Inflammatory macrophage (primary cell): ENCODE data around the gene HDAC8.
"Not testable (repeated sequence)": the region's sequence is repeated elsewhere in the genome, so short reads cannot be mapped to it uniquely, and the experiment has no call there.

ENCODE experiments used
- DNase-seq, 2 donors: peaks; one replicate each; pipeline ENCODE4 v3.0.0-alpha.2; 2020 to 2022
- total RNA-seq, 18 experiments: gene quantifications; one replicate each; lab custom pipeline; 2026; ENCODE audit warnings: mixed read lengths in 6 of 18, inconsistent platforms in 2 of 18; lab: John Stamatoyannopoulos, UW

HDAC8 gene
- 4.1 to 14.0 (median 7.7) reads per million in 18 experiments for total RNA-seq

GRCh38 chrX:72572248-72573157, at the start of gene HDAC8:
TSS of gene HDAC8 (minus strand) at chrX:72572843. CDS start at chrX:72572761, 82 bp downstream.
- peak; percentile 73 for DNase-seq

- DNase-seq, result no peak
Measured at GRCh38 chrX:72621625-72622485, 49.2 kb upstream of the HDAC8 start.

- no peak for DNase-seq
Measured at GRCh38 chrX:72621163-72621562, 48.5 kb upstream of the HDAC8 start.

- DNase-seq, result peak in 1 of 2 donors; percentile 48
Measured at GRCh38 chrX:72620550-72621145, 48.0 kb upstream of the HDAC8 start.

- DNase-seq, result no peak
Measured at GRCh38 chrX:72609313-72609712, 36.7 kb upstream of the HDAC8 start.

GRCh38 chrX:72604705-72605104, 32.1 kb upstream of the HDAC8 start:
- DNase-seq, result no peak

- DNase-seq, result no peak
Measured at GRCh38 chrX:72604112-72604511, 31.5 kb upstream of the HDAC8 start.

- DNase-seq, result not testable (repeated sequence)
Measured at GRCh38 chrX:72591038-72591437, 18.4 kb upstream of the HDAC8 start.

- no peak for DNase-seq
Measured at GRCh38 chrX:72584163-72584562, 11.5 kb upstream of the HDAC8 start.

- peak; percentile 52 to 58 for DNase-seq
Measured at GRCh38 chrX:72576141-72576894, 3.7 kb upstream of the HDAC8 start.

GRCh38 chrX:72573158-72573511, 492 bp upstream of the HDAC8 start:
- no peak for DNase-seq

GRCh38 chrX:72569786-72570185, 2.9 kb downstream of the HDAC8 start:
- DNase-seq, result no peak

GRCh38 chrX:72568406-72569092, 4.1 kb downstream of the HDAC8 start:
- no peak for DNase-seq

- no peak for DNase-seq
Measured at GRCh38 chrX:72566448-72566847, 6.2 kb downstream of the HDAC8 start.

GRCh38 chrX:72559655-72560054, 13.0 kb downstream of the HDAC8 start:
- not testable (repeated sequence) for DNase-seq

GRCh38 chrX:72554448-72555140, 18.0 kb downstream of the HDAC8 start:
- no peak for DNase-seq

- DNase-seq, result not testable (repeated sequence)
Measured at GRCh38 chrX:72552443-72552842, 20.2 kb downstream of the HDAC8 start.

- no peak for DNase-seq
Measured at GRCh38 chrX:72545990-72546389, 26.7 kb downstream of the HDAC8 start.

- peak in 1 of 2 donors; percentile 14 for DNase-seq
Measured at GRCh38 chrX:72540318-72540717, 32.3 kb downstream of the HDAC8 start.

GRCh38 chrX:72539822-72540221, 32.8 kb downstream of the HDAC8 start:
- DNase-seq, result no peak

GRCh38 chrX:72536542-72536941, 36.1 kb downstream of the HDAC8 start:
- DNase-seq, result no peak
